SK-N-MC (cell line): ENCODE measurements around the gene HAUS6.
A peak's percentile ranks its signal among the peaks of the same experiment; 100 is the strongest.

ENCODE experiments used
- EZH2 ChIP-seq: fragments of 200-600 bp; sonication (generic); IDR thresholded peaks from one replicate; pipeline ENCODE4 v1.6.1; 2017; ENCODE audit warnings: antibody characterized with exemption
- FOXP2 ChIP-seq: optimal IDR thresholded peaks from 2 replicates; pipeline ENCODE3; 2011; ENCODE audit warnings: mild to moderate bottlenecking, moderate library complexity; ENCODE audit not compliant: insufficient read depth; ENCODE audit errors: extremely low read length, control extremely low read depth
- POLR2AphosphoS5 ChIP-seq: IDR thresholded peaks from 2 replicates; pipeline ENCODE4 v1.6.1; 2012; ENCODE audit warnings: mild to moderate bottlenecking, low read depth, low read length, borderline replicate concordance

DNA sequence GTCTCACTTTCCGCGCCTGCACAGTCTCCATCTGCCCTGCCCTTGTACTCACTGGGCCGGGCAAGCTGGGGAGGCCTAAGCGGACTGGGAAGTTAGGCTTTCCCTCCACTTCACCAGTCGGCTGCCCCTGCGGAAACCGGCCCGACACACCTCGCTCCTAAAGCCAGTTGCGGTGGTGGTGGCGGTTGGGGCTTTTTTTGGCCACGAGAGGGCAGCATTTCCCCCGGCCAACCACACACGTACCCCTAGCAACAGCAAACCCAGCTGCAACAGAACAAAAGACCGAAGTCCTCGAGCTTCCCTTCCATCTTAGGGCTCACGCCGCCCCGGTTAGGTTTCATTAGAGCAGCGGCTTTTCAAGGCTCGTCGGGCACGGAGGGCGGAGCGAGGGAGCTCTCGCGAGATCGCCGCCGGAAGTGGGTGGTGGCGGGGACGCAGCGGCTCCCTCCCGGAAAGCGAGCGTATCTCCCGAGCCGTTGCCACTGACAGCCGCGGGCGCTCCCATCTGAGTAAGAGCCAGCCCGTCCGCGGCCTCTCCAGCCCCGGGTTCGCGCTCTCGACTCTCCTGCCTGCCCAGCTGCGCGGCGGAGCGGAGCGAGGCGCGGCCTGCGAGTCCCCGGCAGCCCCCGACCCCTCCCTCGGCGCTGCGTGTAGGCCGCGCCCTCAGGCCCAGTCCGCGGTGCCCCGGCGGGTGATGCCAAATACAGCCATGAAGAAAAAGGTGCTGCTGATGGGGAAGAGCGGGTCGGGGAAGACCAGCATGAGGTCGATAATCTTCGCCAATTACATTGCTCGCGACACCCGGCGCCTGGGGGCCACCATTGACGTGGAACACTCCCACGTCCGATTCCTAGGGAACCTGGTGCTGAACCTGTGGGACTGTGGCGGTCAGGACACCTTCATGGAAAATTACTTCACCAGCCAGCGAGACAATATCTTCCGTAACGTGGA is 53.5 kb downstream of the HAUS6 start, which contains the start of gene RRAGA:
- no peak for TF ChIP-seq EZH2
- TF ChIP-seq POLR2AphosphoS5 = peak; percentile 92
- no peak for TF ChIP-seq FOXP2
